HL-60 (cell line): Measurements from ENCODE around the gene AKT2.

Experiments used
- DNase-seq, 2 experiments: peaks; one replicate each; pipeline ENCODE4 v3.0.0-alpha.2; 2010 to 2020; ENCODE audit warnings: low read depth in 1 of 2, low spot score in 1 of 2
- H3K27ac ChIP-seq: fragments of 250-450 bp; sonication (Bioruptor Pico); replicated peaks from 2 replicates; pipeline ENCODE4 v1.5.1; 2020; ENCODE audit warnings: mild to moderate bottlenecking, moderate library complexity
- H3K27me3 ChIP-seq: fragments of 250-450 bp; sonication (Bioruptor Pico); 2 replicates; pipeline ENCODE4 v1.5.1; 2021; ENCODE audit warnings: mild to moderate bottlenecking, moderate library complexity; ENCODE audit not compliant: insufficient read depth, poor library complexity, severe bottlenecking
- H3K4me3 ChIP-seq: replicated peaks from 2 replicates; pipeline ENCODE4 v1.5.1; 2011; ENCODE audit warnings: mild to moderate bottlenecking, control low read depth, low read length; ENCODE audit not compliant: insufficient read depth
- CTCF ChIP-seq: IDR thresholded peaks from one replicate; pipeline ENCODE4 v1.5.1; 2011; ENCODE audit warnings: low read length, control low read depth, inconsistent platforms; ENCODE audit not compliant: insufficient read depth
- GABPA ChIP-seq: IDR thresholded peaks from 2 replicates; pipeline ENCODE4 v1.6.1; 2012; ENCODE audit warnings: low read depth
- POLR2AphosphoS5 ChIP-seq: IDR thresholded peaks from 2 replicates; pipeline ENCODE4 v1.6.1; 2012; ENCODE audit warnings: low read depth
- REST ChIP-seq: IDR thresholded peaks from 2 replicates; pipeline ENCODE4 v1.6.1; 2012; ENCODE audit warnings: low read depth; ENCODE audit not compliant: insufficient replicate concordance
- SPI1 ChIP-seq: IDR thresholded peaks from 2 replicates; pipeline ENCODE4 v1.6.1; 2012; ENCODE audit warnings: low read depth, mild to moderate bottlenecking, borderline replicate concordance

Gene AKT2

DNA sequence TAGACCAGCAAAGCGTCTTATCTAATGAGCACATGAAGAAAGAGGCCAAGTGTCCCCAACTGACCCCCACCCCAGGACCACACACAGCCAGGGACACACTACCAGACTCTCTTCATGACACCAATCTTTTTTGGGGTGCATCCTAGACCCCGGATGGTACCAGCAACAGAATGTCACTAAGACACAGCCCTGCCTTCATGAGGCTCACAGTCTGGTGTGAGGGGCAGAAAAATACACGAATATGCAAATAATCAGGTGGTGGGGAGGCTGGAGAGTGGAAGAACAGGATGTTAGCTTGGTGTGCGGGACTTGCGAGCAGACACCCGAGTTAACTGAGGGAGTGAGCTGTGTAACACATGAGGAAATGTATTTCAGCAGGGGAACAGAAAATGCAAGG, 17.5 kb downstream of the AKT2 start:
- Histone ChIP-seq H3K27me3 (no peaks in the 10 kb centered on the region), H3K27ac (no peak overlapping the region), H3K4me3 (no peak overlapping the region)
- DNase-seq: no peak
- TF ChIP-seq POLR2AphosphoS5: no peak
- no peak for TF ChIP-seq CTCF
- TF ChIP-seq SPI1: no peak
- no peak for TF ChIP-seq GABPA
- TF ChIP-seq REST: no peak

DNA sequence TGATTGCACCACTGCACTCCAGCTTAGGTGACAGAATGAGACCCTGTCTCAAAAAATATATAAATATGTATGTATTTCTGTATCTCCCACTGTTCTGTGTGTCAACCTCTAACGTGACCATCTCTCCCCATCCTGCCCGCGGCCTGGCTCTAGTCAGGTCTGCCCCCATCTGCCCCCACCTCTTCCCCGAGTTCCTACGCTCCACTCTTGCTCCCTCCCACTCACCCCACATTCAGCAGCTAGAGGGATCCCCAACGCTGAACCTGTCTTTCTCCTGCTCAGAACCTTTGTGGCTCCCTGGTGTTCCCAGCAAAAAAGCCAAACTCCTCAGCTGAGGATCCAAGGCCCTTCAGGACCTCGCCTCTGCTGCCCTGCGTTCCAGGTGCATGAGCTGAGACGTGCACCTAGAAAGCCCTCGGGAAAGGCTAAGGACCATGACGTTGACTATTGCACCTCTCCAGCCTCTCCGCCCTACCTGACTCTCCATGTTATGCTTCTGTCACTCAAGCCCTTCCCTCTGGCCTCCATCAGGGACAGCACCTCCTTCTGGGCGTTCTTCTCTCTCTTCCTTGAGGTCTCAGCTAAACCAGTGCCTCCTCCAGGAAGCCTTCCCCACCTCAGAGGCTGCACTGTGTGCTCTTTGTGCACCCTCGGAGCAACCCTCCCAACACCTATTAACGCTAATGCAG, 18.1 kb downstream of the AKT2 start:
- H3K27ac ChIP-seq: no peak overlapping the region
- TF ChIP-seq POLR2AphosphoS5: no peak
- DNase-seq: no peak
- no peak overlapping the region for H3K4me3 ChIP-seq
- no peaks in the 10 kb centered on the region for H3K27me3 ChIP-seq

- Histone ChIP-seq H3K27ac (no peak overlapping the region), H3K4me3 (no peak overlapping the region), H3K27me3 (no peaks in the 10 kb centered on the region)
- TF ChIP-seq CTCF (no peak), REST (no peak), GABPA (no peak), POLR2AphosphoS5 (no peak), SPI1 (no peak)
- DNase-seq: no peak
These were observed 19.0 kb downstream of the AKT2 start for GRCh38 chr19:40266119-40266518.

DNA sequence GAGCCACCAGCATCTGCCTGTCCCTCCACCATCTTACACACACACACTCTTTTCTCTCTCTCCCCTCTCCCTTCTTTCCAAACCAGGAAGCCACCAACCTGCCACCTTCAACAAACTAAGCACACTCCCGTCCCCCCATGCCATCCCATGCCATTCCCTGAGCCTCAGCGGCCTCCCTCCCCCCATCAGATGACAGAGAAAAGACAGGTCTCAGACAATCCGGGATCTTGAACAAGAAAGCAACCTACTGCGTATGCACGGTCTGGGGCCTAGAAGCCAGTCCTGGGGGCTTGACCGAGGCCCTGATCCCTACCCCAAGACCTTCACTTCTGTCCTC, 19.4 kb downstream of the AKT2 start:
- DNase-seq: no peak
- Histone ChIP-seq H3K27ac (no peak overlapping the region), H3K27me3 (no peaks in the 10 kb centered on the region), H3K4me3 (no peak overlapping the region)
- TF ChIP-seq CTCF (no peak), REST (no peak), GABPA (no peak), SPI1 (no peak), POLR2AphosphoS5 (no peak)
